GM20000 (cell line): ENCODE results near the gene CLSTN1.

ENCODE experiments used
- DNase-seq: peaks from one replicate; pipeline ENCODE4 v3.0.0; 2012; ENCODE audit warnings: low spot score
- CTCF ChIP-seq: IDR thresholded peaks from 2 replicates; pipeline ENCODE4 v1.5.1; 2012; ENCODE audit warnings: mild to moderate bottlenecking, control low read depth; ENCODE audit errors: extremely low read depth, missing control alignments

Gene CLSTN1

GRCh38 chr1:9720785-9721605 lies 102.8 kb downstream of the CLSTN1 start:
- no peak for TF ChIP-seq CTCF
- no peak for DNase-seq

- TF ChIP-seq CTCF, result no peak
- DNase-seq, result no peak
Observed at GRCh38 chr1:9719978-9720722, 103.6 kb downstream of the CLSTN1 start.

GRCh38 chr1:9718006-9718680 lies 105.6 kb downstream of the CLSTN1 start:
- no peak for TF ChIP-seq CTCF
- DNase-seq, result no peak

- no peak for TF ChIP-seq CTCF
- DNase-seq, result peak; percentile 93
Observed at GRCh38 chr1:9717193-9718005, 106.4 kb downstream of the CLSTN1 start.

GRCh38 chr1:9716404-9717192 lies 107.2 kb downstream of the CLSTN1 start:
- peak; percentile 22 for DNase-seq
- no peak for TF ChIP-seq CTCF

- DNase-seq, result no peak
Observed at GRCh38 chr1:9715536-9716226, 108.1 kb downstream of the CLSTN1 start.

More at GRCh38 chr1:9715536-9716226, 108.1 kb downstream of the CLSTN1 start:
- TF ChIP-seq CTCF, result no peak
